GM19467 (cell line): ENCODE data around the gene PASK.
"Not testable (repeated sequence)": the region's sequence is repeated elsewhere in the genome, so short reads cannot be mapped to it uniquely, and the experiment has no call there.

ENCODE experiments used
- ATAC-seq: cut with Tn5 transposase; IDR thresholded peaks from one replicate; pipeline ENCODE4 v1.9.1; 2021; ENCODE audit warnings: mild to moderate bottlenecking, moderate library complexity; ENCODE audit not compliant: unreplicated experiment

PASK gene

GRCh38 chr2:241148891-241149674 is at the start of gene PASK:
PASK (minus strand) TSS chr2:241149472; CDS start chr2:241143032, 6,440 bp downstream.
- peak; percentile 65 for ATAC-seq

- ATAC-seq = no peak
Measured at GRCh38 chr2:241198381-241199279, 49.4 kb upstream of the PASK start.

- ATAC-seq = no peak
Measured at GRCh38 chr2:241197947-241198346, 48.7 kb upstream of the PASK start.

GRCh38 chr2:241197246-241197645 is 48.0 kb upstream of the PASK start:
- not testable (repeated sequence) for ATAC-seq

- ATAC-seq = no peak
Measured at GRCh38 chr2:241195506-241196130, 46.3 kb upstream of the PASK start.

GRCh38 chr2:241194811-241195210 is 45.5 kb upstream of the PASK start:
- ATAC-seq = no peak

GRCh38 chr2:241193271-241193670 is 44.0 kb upstream of the PASK start:
- no peak for ATAC-seq

- no peak for ATAC-seq
Measured at GRCh38 chr2:241191081-241191480, 41.8 kb upstream of the PASK start.

- ATAC-seq = no peak
Measured at GRCh38 chr2:241190291-241190981, 41.2 kb upstream of the PASK start.

- no peak for ATAC-seq
Measured at GRCh38 chr2:241189856-241190201, 40.6 kb upstream of the PASK start.

GRCh38 chr2:241189093-241189855 is 40.0 kb upstream of the PASK start:
- ATAC-seq = no peak

- no peak for ATAC-seq
Measured at GRCh38 chr2:241188361-241189092, 39.3 kb upstream of the PASK start, which contains the start of gene ANO7. ANO7 (plus strand) TSS chr2:241188677; CDS start chr2:241190064, 1,387 bp downstream.

- no peak for ATAC-seq
Measured at GRCh38 chr2:241187918-241188234, 38.6 kb upstream of the PASK start.

GRCh38 chr2:241187101-241187917 is 38.0 kb upstream of the PASK start:
- ATAC-seq = no peak

GRCh38 chr2:241185961-241186360 is 36.7 kb upstream of the PASK start:
- ATAC-seq = no peak

- no peak for ATAC-seq
Measured at GRCh38 chr2:241184901-241185300, 35.6 kb upstream of the PASK start.

- ATAC-seq = no peak
Measured at GRCh38 chr2:241183221-241183620, 33.9 kb upstream of the PASK start.

GRCh38 chr2:241182531-241183133 is 33.4 kb upstream of the PASK start:
- ATAC-seq = no peak
